HepG2 (cell line): ENCODE data around the gene AGFG1. TPM values are rescaled to one million over a fixed set of nuclear protein-coding genes. Genes with fewer than 3 reads are reported as not detected.
A peak's percentile ranks its signal among the peaks of the same experiment; 100 is the strongest.

Experiments
- BORCS8-MEF2B ChIP-seq: sonication (generic); formaldehyde crosslinking; IDR thresholded peaks from 2 replicates; pipeline ENCODE4 v1.8.0; 2022; ENCODE audit warnings: mild to moderate bottlenecking, missing genetic modification reagents
- FOXP1 ChIP-seq, 2 experiments: fragments of 450-650 bp in 1 of 2; IDR thresholded peaks; 2 replicates each; pipeline ENCODE4 v1.6.1; 2017 to 2018; ENCODE audit warnings: antibody characterized with exemption in 1 of 2
- GZF1 ChIP-seq: sonication (generic); formaldehyde crosslinking; IDR thresholded peaks from 2 replicates; pipeline ENCODE4 v1.5.1; 2020; ENCODE audit warnings: mild to moderate bottlenecking, missing genetic modification reagents
- IRF2 ChIP-seq: IDR thresholded peaks from 2 replicates; pipeline ENCODE4 v1.6.1; 2018; ENCODE audit warnings: missing genetic modification reagents, missing compliant biosample characterization
- KLF6 ChIP-seq: IDR thresholded peaks from 2 replicates; pipeline ENCODE4 v1.8.0; 2016; ENCODE audit warnings: missing biosample characterization, missing genetic modification reagents
- NFE2 ChIP-seq: sonication (generic); formaldehyde crosslinking; IDR thresholded peaks from 2 replicates; pipeline ENCODE4 v1.4.0; 2020; ENCODE audit warnings: missing genetic modification reagents
- NR2C2 ChIP-seq: sonication (generic); formaldehyde crosslinking; IDR thresholded peaks from 2 replicates; pipeline ENCODE4 v1.4.0; 2020; ENCODE audit warnings: missing genetic modification reagents, mild to moderate bottlenecking, moderate library complexity, borderline replicate concordance
- PTBP1 ChIP-seq: fragments of 200-400 bp; formaldehyde crosslinking; IDR thresholded peaks from 2 replicates; pipeline ENCODE4 v1.6.1; 2018; ENCODE audit warnings: low read length, low read depth; ENCODE audit not compliant: poor library complexity, severe bottlenecking
- RFX1 ChIP-seq: fragments of 450-650 bp; IDR thresholded peaks from 2 replicates; pipeline ENCODE4 v1.6.1; 2017
- SOX6 ChIP-seq, 2 experiments: fragments of 450-650 bp in 1 of 2; sonication (generic) in 1 of 2; formaldehyde crosslinking in 1 of 2; IDR thresholded peaks; 2 replicates each; pipeline versions ENCODE4 v1.4.0 to v1.6.1; 2017 to 2020; ENCODE audit warnings: antibody characterized with exemption in 1 of 2, mild to moderate bottlenecking in 1 of 2, missing genetic modification reagents in 1 of 2
- STAT5B ChIP-seq: sonication (generic); formaldehyde crosslinking; IDR thresholded peaks from 2 replicates; pipeline ENCODE4 v1.4.0; 2020; ENCODE audit warnings: missing genetic modification reagents
- ZNF331 ChIP-seq: sonication (generic); formaldehyde crosslinking; IDR thresholded peaks from 2 replicates; pipeline ENCODE4 v1.4.0; 2020; ENCODE audit warnings: missing genetic modification reagents
- ZNF567 ChIP-seq: sonication (generic); formaldehyde crosslinking; IDR thresholded peaks from 2 replicates; pipeline ENCODE4 v1.8.1; 2023; ENCODE audit warnings: mild to moderate bottlenecking, missing genetic modification reagents, borderline replicate concordance
- ZNF589 ChIP-seq: sonication (generic); formaldehyde crosslinking; conservative IDR thresholded peaks from 2 replicates; pipeline ENCODE4 v1.8.0; 2022; ENCODE audit warnings: mild to moderate bottlenecking, moderate library complexity, missing genetic modification reagents
- ZNF652 ChIP-seq: IDR thresholded peaks from 2 replicates; pipeline ENCODE4 v1.6.1; 2016; ENCODE audit warnings: low read depth, borderline replicate concordance
- polyA plus RNA-seq, 8 experiments: library from polyadenylated mRNA; depleted of rRNA in 3 of 8; stranded (reverse) in 7 of 8; unstranded in 1 of 8; fragments of >200 nt; fragmentation: Illumina TruSeq in 4 of 8; extraction: Trizol in 4 of 8; gene quantifications; 2 replicates each; pipeline versions ENCODE4 v1.2.1 to v1.2.3, GENCODE V29; 2011 to 2016; ENCODE audit warnings: low read depth in 4 of 8, missing spikeins in 1 of 8, mixed read lengths in 1 of 8; ENCODE audit not compliant: insufficient read depth in 1 of 8
- total RNA-seq, 5 experiments: library from RNA; depleted of rRNA; stranded (reverse); fragments of >200 nt; fragmentation: Illumina TruSeq; extraction: Trizol; gene quantifications; 2 replicates each; pipeline ENCODE4 v1.2.3, GENCODE V29; 2016; ENCODE audit warnings: low read depth in 1 of 5
- TF ChIP-seq, protein P1 (sequence below): sonication (generic); formaldehyde crosslinking; IDR thresholded peaks from 2 replicates; pipeline ENCODE4 v1.4.0; 2020; ENCODE audit warnings: missing genetic modification reagents, mild to moderate bottlenecking, borderline replicate concordance
- TF ChIP-seq, protein P2 (sequence below): IDR thresholded peaks from 2 replicates; pipeline ENCODE4 v1.6.1; 2018; ENCODE audit warnings: missing genetic modification reagents
- TF ChIP-seq, protein P3 (sequence below): sonication (generic); formaldehyde crosslinking; IDR thresholded peaks from 2 replicates; pipeline ENCODE4 v1.5.0; 2020; ENCODE audit warnings: mild to moderate bottlenecking, missing genetic modification reagents
- TF ChIP-seq, protein P4 (sequence below): sonication (generic); formaldehyde crosslinking; IDR thresholded peaks from 2 replicates; pipeline ENCODE4 v1.5.0; 2020; ENCODE audit warnings: mild to moderate bottlenecking, missing genetic modification reagents, moderate library complexity
- TF ChIP-seq, protein P5 (sequence below): sonication (generic); IDR thresholded peaks from 2 replicates; pipeline ENCODE4 v1.6.1; 2016; ENCODE audit warnings: low read depth, borderline replicate concordance

Gene AGFG1
- total and polyA plus RNA-seq, 2 of the 13 experiments (the other 11 are each of a cell fraction or from before 2014, with no cell fraction given): 145 to 168 TPM

DNA sequence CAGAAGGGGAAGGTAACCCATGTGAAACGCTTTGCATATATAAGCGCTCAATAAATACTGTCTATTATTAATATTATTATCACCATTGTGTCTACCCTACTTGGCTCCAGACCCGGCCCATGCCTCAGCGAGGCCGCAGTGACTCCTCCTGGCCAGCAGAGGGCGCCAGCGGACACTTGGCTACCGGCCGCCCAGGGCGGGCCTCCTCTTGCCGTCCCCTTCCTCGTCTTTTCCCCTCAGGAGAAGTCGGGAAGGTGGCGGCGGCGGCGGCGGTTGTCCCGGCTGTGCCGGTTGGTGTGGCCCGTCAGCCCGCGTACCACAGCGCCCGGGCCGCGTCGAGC is at the start of gene AGFG1 (continued):
- TF ChIP-seq, protein P1, sequence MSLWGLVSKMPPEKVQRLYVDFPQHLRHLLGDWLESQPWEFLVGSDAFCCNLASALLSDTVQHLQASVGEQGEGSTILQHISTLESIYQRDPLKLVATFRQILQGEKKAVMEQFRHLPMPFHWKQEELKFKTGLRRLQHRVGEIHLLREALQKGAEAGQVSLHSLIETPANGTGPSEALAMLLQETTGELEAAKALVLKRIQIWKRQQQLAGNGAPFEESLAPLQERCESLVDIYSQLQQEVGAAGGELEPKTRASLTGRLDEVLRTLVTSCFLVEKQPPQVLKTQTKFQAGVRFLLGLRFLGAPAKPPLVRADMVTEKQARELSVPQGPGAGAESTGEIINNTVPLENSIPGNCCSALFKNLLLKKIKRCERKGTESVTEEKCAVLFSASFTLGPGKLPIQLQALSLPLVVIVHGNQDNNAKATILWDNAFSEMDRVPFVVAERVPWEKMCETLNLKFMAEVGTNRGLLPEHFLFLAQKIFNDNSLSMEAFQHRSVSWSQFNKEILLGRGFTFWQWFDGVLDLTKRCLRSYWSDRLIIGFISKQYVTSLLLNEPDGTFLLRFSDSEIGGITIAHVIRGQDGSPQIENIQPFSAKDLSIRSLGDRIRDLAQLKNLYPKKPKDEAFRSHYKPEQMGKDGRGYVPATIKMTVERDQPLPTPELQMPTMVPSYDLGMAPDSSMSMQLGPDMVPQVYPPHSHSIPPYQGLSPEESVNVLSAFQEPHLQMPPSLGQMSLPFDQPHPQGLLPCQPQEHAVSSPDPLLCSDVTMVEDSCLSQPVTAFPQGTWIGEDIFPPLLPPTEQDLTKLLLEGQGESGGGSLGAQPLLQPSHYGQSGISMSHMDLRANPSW: no peak
- TF ChIP-seq ZNF567 (CRISPR knock-in tag): peak; percentile 71; the same call in 1 of the 2 replicates
- TF ChIP-seq GZF1 (CRISPR knock-in tag): 0 out of 2 replicates have a peak, but pooled peaks have one; percentile 33
- TF ChIP-seq BORCS8-MEF2B (CRISPR knock-in tag): peak; percentile 54
- TF ChIP-seq, protein P2, sequence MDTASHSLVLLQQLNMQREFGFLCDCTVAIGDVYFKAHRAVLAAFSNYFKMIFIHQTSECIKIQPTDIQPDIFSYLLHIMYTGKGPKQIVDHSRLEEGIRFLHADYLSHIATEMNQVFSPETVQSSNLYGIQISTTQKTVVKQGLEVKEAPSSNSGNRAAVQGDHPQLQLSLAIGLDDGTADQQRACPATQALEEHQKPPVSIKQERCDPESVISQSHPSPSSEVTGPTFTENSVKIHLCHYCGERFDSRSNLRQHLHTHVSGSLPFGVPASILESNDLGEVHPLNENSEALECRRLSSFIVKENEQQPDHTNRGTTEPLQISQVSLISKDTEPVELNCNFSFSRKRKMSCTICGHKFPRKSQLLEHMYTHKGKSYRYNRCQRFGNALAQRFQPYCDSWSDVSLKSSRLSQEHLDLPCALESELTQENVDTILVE (CRISPR knock-in tag): peak; percentile 76; the same call in 1 of the 2 replicates
- no peak for TF ChIP-seq RFX1
- TF ChIP-seq, protein P3, sequence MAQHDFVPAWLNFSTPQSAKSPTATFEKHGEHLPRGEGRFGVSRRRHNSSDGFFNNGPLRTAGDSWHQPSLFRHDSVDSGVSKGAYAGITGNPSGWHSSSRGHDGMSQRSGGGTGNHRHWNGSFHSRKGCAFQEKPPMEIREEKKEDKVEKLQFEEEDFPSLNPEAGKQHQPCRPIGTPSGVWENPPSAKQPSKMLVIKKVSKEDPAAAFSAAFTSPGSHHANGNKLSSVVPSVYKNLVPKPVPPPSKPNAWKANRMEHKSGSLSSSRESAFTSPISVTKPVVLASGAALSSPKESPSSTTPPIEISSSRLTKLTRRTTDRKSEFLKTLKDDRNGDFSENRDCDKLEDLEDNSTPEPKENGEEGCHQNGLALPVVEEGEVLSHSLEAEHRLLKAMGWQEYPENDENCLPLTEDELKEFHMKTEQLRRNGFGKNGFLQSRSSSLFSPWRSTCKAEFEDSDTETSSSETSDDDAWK: no peak
- peak; percentile 87 for TF ChIP-seq KLF6
- TF ChIP-seq, protein P4, sequence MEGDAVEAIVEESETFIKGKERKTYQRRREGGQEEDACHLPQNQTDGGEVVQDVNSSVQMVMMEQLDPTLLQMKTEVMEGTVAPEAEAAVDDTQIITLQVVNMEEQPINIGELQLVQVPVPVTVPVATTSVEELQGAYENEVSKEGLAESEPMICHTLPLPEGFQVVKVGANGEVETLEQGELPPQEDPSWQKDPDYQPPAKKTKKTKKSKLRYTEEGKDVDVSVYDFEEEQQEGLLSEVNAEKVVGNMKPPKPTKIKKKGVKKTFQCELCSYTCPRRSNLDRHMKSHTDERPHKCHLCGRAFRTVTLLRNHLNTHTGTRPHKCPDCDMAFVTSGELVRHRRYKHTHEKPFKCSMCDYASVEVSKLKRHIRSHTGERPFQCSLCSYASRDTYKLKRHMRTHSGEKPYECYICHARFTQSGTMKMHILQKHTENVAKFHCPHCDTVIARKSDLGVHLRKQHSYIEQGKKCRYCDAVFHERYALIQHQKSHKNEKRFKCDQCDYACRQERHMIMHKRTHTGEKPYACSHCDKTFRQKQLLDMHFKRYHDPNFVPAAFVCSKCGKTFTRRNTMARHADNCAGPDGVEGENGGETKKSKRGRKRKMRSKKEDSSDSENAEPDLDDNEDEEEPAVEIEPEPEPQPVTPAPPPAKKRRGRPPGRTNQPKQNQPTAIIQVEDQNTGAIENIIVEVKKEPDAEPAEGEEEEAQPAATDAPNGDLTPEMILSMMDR (CRISPR knock-in tag): peak; percentile 95
- peak; percentile 51; the same call in 1 of the 2 replicates for TF ChIP-seq NR2C2 (CRISPR knock-in tag)
- peak; percentile 96 for TF ChIP-seq IRF2 (CRISPR knock-in tag)
- TF ChIP-seq, protein P5, sequence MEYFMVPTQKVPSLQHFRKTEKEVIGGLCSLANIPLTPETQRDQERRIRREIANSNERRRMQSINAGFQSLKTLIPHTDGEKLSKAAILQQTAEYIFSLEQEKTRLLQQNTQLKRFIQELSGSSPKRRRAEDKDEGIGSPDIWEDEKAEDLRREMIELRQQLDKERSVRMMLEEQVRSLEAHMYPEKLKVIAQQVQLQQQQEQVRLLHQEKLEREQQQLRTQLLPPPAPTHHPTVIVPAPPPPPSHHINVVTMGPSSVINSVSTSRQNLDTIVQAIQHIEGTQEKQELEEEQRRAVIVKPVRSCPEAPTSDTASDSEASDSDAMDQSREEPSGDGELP: peak; percentile 34; the same call in 1 of the 2 replicates
- TF ChIP-seq SOX6 (IDR thresholded peaks at IDR 0.05): no peak
- peak; percentile 69 for TF ChIP-seq SOX6 (CRISPR knock-in tag; IDR thresholded peaks at IDR 0.05)
- no peak for TF ChIP-seq FOXP1 (IDR thresholded peaks at IDR 0.05)
- peak; percentile 23; the same call in 1 of the 2 replicates for TF ChIP-seq FOXP1 (CRISPR knock-in tag; IDR thresholded peaks at IDR 0.05)
- no peak for TF ChIP-seq NFE2 (CRISPR knock-in tag)
- TF ChIP-seq STAT5B (CRISPR knock-in tag): peak; percentile 79; the same call in 1 of the 2 replicates
- TF ChIP-seq PTBP1: peak; percentile 59
- TF ChIP-seq ZNF589 (CRISPR knock-in tag): no peak
- no peak for TF ChIP-seq ZNF652 (CRISPR knock-in tag)
- TF ChIP-seq ZNF331 (CRISPR knock-in tag): peak; percentile 67
